Trophoblast cell (in vitro differentiated cells and primary cell): ENCODE data around the gene RNF103.
A peak's percentile ranks its signal among the peaks of the same experiment; 100 is the strongest.

Experiments
- DNase-seq, 2 donors: peaks; one replicate each; pipeline ENCODE4 v3.0.0-alpha.2; 2016
- H2AFZ ChIP-seq: 2 replicates; pipeline ENCODE4 v1.6.1; 2013; ENCODE audit warnings: low read length, moderate library complexity, mild to moderate bottlenecking; ENCODE audit not compliant: insufficient read depth, poor library complexity
- H2AK5ac ChIP-seq: 2 replicates; pipeline ENCODE4 v1.6.1; 2013; ENCODE audit warnings: mild to moderate bottlenecking, low read length
- H2BK120ac ChIP-seq: 2 replicates; pipeline ENCODE4 v1.6.1; 2013; ENCODE audit warnings: low read length, mild to moderate bottlenecking, moderate library complexity; ENCODE audit not compliant: insufficient read depth, poor library complexity
- H2BK12ac ChIP-seq: 2 replicates; pipeline ENCODE4 v1.6.1; 2013; ENCODE audit warnings: mild to moderate bottlenecking, low read length, moderate library complexity
- H2BK5ac ChIP-seq: 2 replicates; pipeline ENCODE4 v1.6.1; 2013; ENCODE audit warnings: low read length, low read depth, moderate library complexity, mild to moderate bottlenecking; ENCODE audit not compliant: poor library complexity
- H3K14ac ChIP-seq: 2 replicates; pipeline ENCODE4 v1.6.1; 2013; ENCODE audit warnings: mild to moderate bottlenecking, low read length
- H3K18ac ChIP-seq: 2 replicates; pipeline ENCODE4 v1.6.1; 2013; ENCODE audit warnings: mild to moderate bottlenecking, low read length
- H3K23ac ChIP-seq: 2 replicates; pipeline ENCODE4 v1.6.1; 2013; ENCODE audit warnings: low read length
- H3K27ac ChIP-seq: 2 replicates; pipeline ENCODE4 v1.5.1; 2013; ENCODE audit warnings: low read depth, mild to moderate bottlenecking, inconsistent platforms, low read length, moderate library complexity
- H3K27me3 ChIP-seq: 2 replicates; pipeline ENCODE4 v1.6.1; 2013; ENCODE audit warnings: inconsistent platforms, mild to moderate bottlenecking, low read length, moderate library complexity; ENCODE audit not compliant: insufficient read depth
- H3K36me3 ChIP-seq, 2 experiments: 1 replicate in 1 of 2; 2 replicates in 1 of 2; pipeline ENCODE4 v1.6.1; 2013; ENCODE audit warnings: low read length in 2 of 2, mild to moderate bottlenecking in 2 of 2, moderate library complexity in 1 of 2; ENCODE audit not compliant: insufficient read depth in 2 of 2, control insufficient read depth in 1 of 2
- H3K4ac ChIP-seq: 2 replicates; pipeline ENCODE4 v1.6.1; 2013; ENCODE audit warnings: low read depth, mild to moderate bottlenecking, low read length, moderate library complexity
- H3K4me1 ChIP-seq, 2 experiments: 1 replicate in 1 of 2; 2 replicates in 1 of 2; pipeline ENCODE4 v1.6.1; 2013; ENCODE audit warnings: low read length in 2 of 2, mild to moderate bottlenecking in 2 of 2, moderate library complexity in 1 of 2; ENCODE audit not compliant: insufficient read depth in 2 of 2, control insufficient read depth in 1 of 2
- H3K4me2 ChIP-seq: 2 replicates; pipeline ENCODE4 v1.6.1; 2013; ENCODE audit warnings: inconsistent platforms, mild to moderate bottlenecking, low read length, moderate library complexity
- H3K4me3 ChIP-seq: 2 replicates; pipeline ENCODE4 v1.5.1; 2013; ENCODE audit warnings: mild to moderate bottlenecking, low read depth, low read length, inconsistent platforms
- H3K79me1 ChIP-seq: one replicate; pipeline ENCODE4 v1.6.1; 2013; ENCODE audit warnings: low read length
- H3K79me2 ChIP-seq: 2 replicates; pipeline ENCODE4 v1.6.1; 2013; ENCODE audit warnings: low read length, mild to moderate bottlenecking; ENCODE audit not compliant: control insufficient read depth, insufficient read depth, poor library complexity
- H3K9ac ChIP-seq: 2 replicates; pipeline ENCODE4 v1.6.1; 2013; ENCODE audit warnings: mild to moderate bottlenecking, low read length
- H3K9me3 ChIP-seq: 2 replicates; pipeline ENCODE4 v1.6.1; 2013; ENCODE audit warnings: low read depth, mild to moderate bottlenecking, control low read depth, inconsistent platforms, low read length; ENCODE audit not compliant: insufficient read depth
- H4K12ac ChIP-seq: 2 replicates; pipeline ENCODE4 v1.6.1; 2013; ENCODE audit warnings: low read depth, mild to moderate bottlenecking, low read length, moderate library complexity
- H4K8ac ChIP-seq: 2 replicates; pipeline ENCODE4 v1.6.1; 2013; ENCODE audit warnings: low read depth, mild to moderate bottlenecking, low read length, moderate library complexity
- H4K91ac ChIP-seq: one replicate; pipeline ENCODE4 v1.6.1; 2013; ENCODE audit warnings: low read depth, mild to moderate bottlenecking, low read length, moderate library complexity
- WGBS: extraction: QIAGEN DNeasy Blood & Tissue Kit; methylation state at CpG from one replicate; pipeline ENCODE4 v1.1.7; 2013; ENCODE audit warnings: missing lambda C conversion rate; ENCODE audit not compliant: insufficient read length, insufficient coverage; ENCODE audit errors: extremely low coverage; 5-methylcytosine and 5-hydroxymethylcytosine counted together

RNF103 gene

GRCh38 chr2:86577817-86578456 is 45.7 kb downstream of the RNF103 start:
- Histone ChIP-seq H4K12ac (no peak overlapping the region), H2BK120ac (no peak overlapping the region), H4K91ac (no peak overlapping the region), H3K36me3 (no peaks in the 10 kb centered on the region), H2AFZ (no peak overlapping the region), H2AK5ac (no peak overlapping the region), H3K4me3 (no peak overlapping the region), H3K4ac (no peak overlapping the region), H3K27me3 (no peaks in the 10 kb centered on the region), H3K4me2 (no peak overlapping the region), H4K8ac (no peak overlapping the region), H3K27ac (no peak overlapping the region), H3K9me3 (no peaks in the 10 kb centered on the region), H3K14ac (no peak overlapping the region), H3K18ac (no peak overlapping the region), H2BK5ac (no peak overlapping the region), H3K79me1 (no peaks in the 10 kb centered on the region), H3K9ac (no peak overlapping the region), H2BK12ac (no peak overlapping the region), H3K79me2 (no peaks in the 10 kb centered on the region), H3K4me1 (no peaks in the 10 kb centered on the region), H3K23ac (no peak overlapping the region)
- no peak for DNase-seq
- WGBS = no CpG with 5 or more reads among the region's 2 CpGs

- no peaks in the 10 kb centered on the region for H3K9me3 ChIP-seq
- no peak overlapping the region for H3K27ac ChIP-seq
- no peak overlapping the region for H3K4ac ChIP-seq
- H2BK120ac ChIP-seq = no peak overlapping the region
- no peaks in the 10 kb centered on the region for H3K79me2 ChIP-seq
- no peaks in the 10 kb centered on the region for H3K27me3 ChIP-seq
- H3K14ac ChIP-seq = no peak overlapping the region
- H3K4me2 ChIP-seq = no peak overlapping the region
- no peak overlapping the region for H2BK5ac ChIP-seq
- H3K9ac ChIP-seq = no peak overlapping the region
- H4K12ac ChIP-seq = no peak overlapping the region
- H4K8ac ChIP-seq = no peak overlapping the region
- no peak overlapping the region for H4K91ac ChIP-seq
- no peak overlapping the region for H3K4me3 ChIP-seq
- H3K4me1 ChIP-seq = no peaks in the 10 kb centered on the region
- no peak overlapping the region for H3K18ac ChIP-seq
- no peak overlapping the region for H2AFZ ChIP-seq
- no peak overlapping the region for H2BK12ac ChIP-seq
- no peaks in the 10 kb centered on the region for H3K36me3 ChIP-seq
- WGBS = no CpG with 5 or more reads among the region's 3 CpGs
- no peak overlapping the region for H2AK5ac ChIP-seq
- no peaks in the 10 kb centered on the region for H3K79me1 ChIP-seq
- DNase-seq = peak in 1 of 2 donors; percentile 18
- no peak overlapping the region for H3K23ac ChIP-seq
Observed at GRCh38 chr2:86570059-86570458, 53.6 kb downstream of the RNF103 start.

- Histone ChIP-seq H4K8ac (no peak overlapping the region), H3K79me2 (peaks cover 9% of the 10 kb centered on the region), H3K9me3 (peaks cover 2% of the 10 kb centered on the region), H3K79me1 (peaks cover 13% of the 10 kb centered on the region), H2BK120ac (no peak overlapping the region), H4K12ac (no peak overlapping the region), H3K9ac (no peak overlapping the region), H3K14ac (no peak overlapping the region), H3K27me3 (no peaks in the 10 kb centered on the region), H3K4me2 (no peak overlapping the region), H2AK5ac (no peak overlapping the region), H3K23ac (no peak overlapping the region), H4K91ac (no peak overlapping the region), H2BK12ac (no peak overlapping the region), H3K18ac (no peak overlapping the region), H3K4me1 (peaks cover 3 to 7% of the 10 kb centered on the region in 2 experiments), H2AFZ (no peak overlapping the region), H2BK5ac (no peak overlapping the region), H3K4ac (no peak overlapping the region), H3K4me3 (no peak overlapping the region), H3K27ac (no peak overlapping the region), H3K36me3 (no peaks in the 10 kb centered on the region)
- no peak for DNase-seq
Observed at GRCh38 chr2:86566821-86567190, 56.9 kb downstream of the RNF103 start.

- DNase-seq = no peak
- Histone ChIP-seq H3K4me3 (no peak overlapping the region), H2BK5ac (no peak overlapping the region), H3K27me3 (no peaks in the 10 kb centered on the region), H3K79me1 (peaks cover 13% of the 10 kb centered on the region), H3K23ac (no peak overlapping the region), H3K4me2 (no peak overlapping the region), H3K79me2 (peaks cover 9% of the 10 kb centered on the region), H2AK5ac (no peak overlapping the region), H2BK120ac (no peak overlapping the region), H4K12ac (no peak overlapping the region), H2BK12ac (no peak overlapping the region), H3K9ac (no peak overlapping the region), H2AFZ (no peak overlapping the region), H3K14ac (no peak overlapping the region), H4K91ac (no peak overlapping the region), H3K9me3 (peaks cover 2% of the 10 kb centered on the region), H4K8ac (no peak overlapping the region), H3K27ac (no peak overlapping the region), H3K4me1 (peaks cover 3 to 7% of the 10 kb centered on the region in 2 experiments), H3K4ac (no peak overlapping the region), H3K18ac (no peak overlapping the region), H3K36me3 (no peaks in the 10 kb centered on the region)
- no CpG with 5 or more reads among the region's 6 CpGs for WGBS
Observed at GRCh38 chr2:86566158-86566820, 57.4 kb downstream of the RNF103 start.
